Fibroblast of the aortic adventitia (primary cell): Measurements from ENCODE around the gene SPRY1. TPM values are rescaled to one million over a fixed set of nuclear protein-coding genes. Genes with fewer than 3 reads are reported as not detected.

Experiments used
- DNase-seq: peaks from one replicate; pipeline ENCODE4 v3.0.0-alpha.2; 2010; ENCODE audit warnings: low read depth
- H3K4me3 ChIP-seq: 2 replicates; pipeline ENCODE4 v1.5.1; 2011; ENCODE audit warnings: low read depth, mild to moderate bottlenecking, control low read depth, low read length, moderate library complexity
- total RNA-seq: library from RNA; depleted of rRNA; stranded (reverse); fragments of >200 nt; gene quantifications from 2 replicates; pipeline ENCODE4 v1.2.3, GENCODE V29; 2012; ENCODE audit warnings: low replicate concordance
- TF ChIP-seq, protein P1 (sequence below): IDR thresholded peaks from 2 replicates; pipeline ENCODE4 v1.5.1; 2011; ENCODE audit warnings: mild to moderate bottlenecking, low read length, control low read depth, inconsistent platforms; ENCODE audit not compliant: insufficient read depth

SPRY1 gene
- total RNA-seq, 1 donor: 33.0 TPM

DNA sequence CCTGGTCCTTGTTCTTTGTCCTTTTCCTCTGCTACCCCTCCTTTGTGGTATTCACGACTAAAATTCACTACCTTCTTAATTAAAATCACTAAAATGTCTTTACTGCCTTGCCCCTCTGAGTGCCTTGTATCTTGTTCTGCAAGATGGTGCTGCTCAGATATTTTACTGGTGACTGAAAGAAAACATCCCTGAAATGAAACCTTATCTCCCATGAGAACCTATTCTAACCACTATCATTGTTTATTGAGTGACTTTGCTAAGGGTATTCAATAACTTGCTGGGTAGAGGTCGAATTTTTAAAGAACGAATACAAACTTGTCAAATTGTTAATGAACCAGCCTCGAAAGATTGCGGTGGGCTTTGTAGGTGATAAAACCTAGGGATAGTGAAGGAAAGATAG, 52.8 kb downstream of the SPRY1 start:
- H3K4me3 ChIP-seq: no peak overlapping the region
- DNase-seq: no peak
- TF ChIP-seq, protein P1, sequence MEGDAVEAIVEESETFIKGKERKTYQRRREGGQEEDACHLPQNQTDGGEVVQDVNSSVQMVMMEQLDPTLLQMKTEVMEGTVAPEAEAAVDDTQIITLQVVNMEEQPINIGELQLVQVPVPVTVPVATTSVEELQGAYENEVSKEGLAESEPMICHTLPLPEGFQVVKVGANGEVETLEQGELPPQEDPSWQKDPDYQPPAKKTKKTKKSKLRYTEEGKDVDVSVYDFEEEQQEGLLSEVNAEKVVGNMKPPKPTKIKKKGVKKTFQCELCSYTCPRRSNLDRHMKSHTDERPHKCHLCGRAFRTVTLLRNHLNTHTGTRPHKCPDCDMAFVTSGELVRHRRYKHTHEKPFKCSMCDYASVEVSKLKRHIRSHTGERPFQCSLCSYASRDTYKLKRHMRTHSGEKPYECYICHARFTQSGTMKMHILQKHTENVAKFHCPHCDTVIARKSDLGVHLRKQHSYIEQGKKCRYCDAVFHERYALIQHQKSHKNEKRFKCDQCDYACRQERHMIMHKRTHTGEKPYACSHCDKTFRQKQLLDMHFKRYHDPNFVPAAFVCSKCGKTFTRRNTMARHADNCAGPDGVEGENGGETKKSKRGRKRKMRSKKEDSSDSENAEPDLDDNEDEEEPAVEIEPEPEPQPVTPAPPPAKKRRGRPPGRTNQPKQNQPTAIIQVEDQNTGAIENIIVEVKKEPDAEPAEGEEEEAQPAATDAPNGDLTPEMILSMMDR: no peak

DNA sequence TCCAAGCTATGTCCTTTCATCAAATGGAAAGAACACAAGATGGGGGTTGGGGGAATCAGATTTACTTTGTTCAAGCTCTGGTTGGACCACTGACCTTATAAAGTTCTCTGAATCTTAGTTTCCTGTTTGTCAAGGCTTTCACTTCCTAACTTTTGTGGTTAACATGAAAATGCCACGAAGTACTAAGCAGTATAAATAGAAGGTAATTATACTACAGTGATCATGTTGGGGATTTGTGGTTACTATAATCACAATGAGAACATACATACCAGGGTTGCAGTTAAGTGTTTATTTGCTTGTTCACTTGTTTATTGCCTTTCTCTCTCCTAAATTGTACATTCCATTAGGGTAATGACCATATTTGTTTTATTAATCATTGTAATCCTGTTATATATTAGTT, 53.2 kb downstream of the SPRY1 start:
- TF ChIP-seq, protein P1: no peak
- DNase-seq: no peak
- no peak overlapping the region for H3K4me3 ChIP-seq

DNA sequence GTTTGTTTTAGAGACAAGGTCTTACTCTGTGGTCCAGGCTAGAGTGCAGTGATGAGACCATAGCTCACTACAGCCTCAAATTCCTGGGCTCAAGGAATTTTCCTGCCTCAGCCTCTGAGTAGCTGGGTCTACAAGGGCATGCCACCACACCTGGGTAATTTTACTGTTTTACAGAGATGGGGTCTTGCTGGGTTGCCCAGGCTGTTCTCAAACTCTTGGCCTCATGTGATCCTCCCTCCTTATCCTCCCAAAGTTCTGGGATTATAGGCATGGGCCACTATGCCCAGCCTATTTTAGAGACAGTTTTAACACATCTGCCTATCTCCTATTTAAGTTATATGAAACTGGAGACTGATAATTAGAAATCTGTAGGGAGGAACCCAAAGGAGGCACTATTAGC, 53.8 kb downstream of the SPRY1 start:
- no peak for DNase-seq
- TF ChIP-seq, protein P1: no peak
- no peak overlapping the region for H3K4me3 ChIP-seq

DNA sequence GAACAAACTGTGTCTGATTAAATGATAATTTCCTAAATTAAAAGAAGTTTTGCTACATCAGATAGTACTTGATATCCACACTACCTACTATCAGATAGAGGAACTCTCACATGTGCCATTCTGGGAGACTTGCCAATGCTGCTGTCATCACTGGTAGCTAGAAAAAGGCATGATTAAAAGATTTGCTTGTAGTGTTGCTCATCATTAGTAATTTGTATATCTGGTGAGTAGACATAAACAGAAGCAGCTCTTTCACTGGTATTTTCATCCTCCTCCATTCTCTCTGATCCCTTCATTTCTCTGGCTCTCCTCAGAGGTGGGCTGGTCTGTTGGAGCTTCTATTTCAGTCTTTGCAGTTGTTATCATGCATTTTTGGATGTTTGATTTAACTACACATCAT, 56.0 kb downstream of the SPRY1 start:
- TF ChIP-seq, protein P1: no peak
- H3K4me3 ChIP-seq: no peak overlapping the region

DNA sequence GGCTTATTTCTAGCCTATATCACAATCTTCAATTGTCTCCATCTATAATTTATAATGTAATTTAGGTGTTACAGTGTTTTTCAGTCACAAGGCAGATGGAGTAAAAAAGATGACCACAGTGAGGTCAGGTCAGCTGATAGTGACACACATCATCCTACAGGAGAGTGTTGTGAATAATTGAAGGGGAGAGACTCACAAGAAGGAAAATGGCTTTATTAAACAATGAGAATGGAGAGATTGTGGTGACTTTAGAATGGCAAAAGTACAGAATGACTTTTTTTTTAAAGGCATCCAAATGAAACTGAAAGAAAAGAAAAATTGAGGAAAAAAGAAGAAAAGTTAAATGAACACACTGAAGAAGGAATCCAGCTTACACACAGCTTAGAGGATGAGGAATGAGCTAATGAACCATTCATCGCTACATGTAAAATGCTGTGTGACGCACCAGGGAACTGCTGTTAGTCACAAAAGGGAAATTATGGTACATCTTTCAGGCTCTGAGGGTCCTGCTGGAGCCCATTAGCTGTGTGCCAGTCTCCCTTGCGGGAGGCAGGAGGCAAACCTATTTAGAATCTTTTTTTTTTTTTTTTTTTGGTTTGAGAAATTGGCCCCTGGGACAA, 56.6 kb downstream of the SPRY1 start:
- peak; percentile 14 for DNase-seq
- TF ChIP-seq, protein P1: no peak
- no peak overlapping the region for H3K4me3 ChIP-seq

More for the DNA sequence above, 56.0 kb downstream of the SPRY1 start:
- DNase-seq: peak; percentile 63
